ENCODE results near the gene CYP26A1. TPM values are rescaled to one million over a fixed set of nuclear protein-coding genes. Genes with fewer than 3 reads are reported as not detected.
A peak's percentile ranks its signal among the peaks of the same experiment; 100 is the strongest.

CYP26A1 gene
- total RNA-seq, 4 donors from 2014 or later, result not detected

DNA sequence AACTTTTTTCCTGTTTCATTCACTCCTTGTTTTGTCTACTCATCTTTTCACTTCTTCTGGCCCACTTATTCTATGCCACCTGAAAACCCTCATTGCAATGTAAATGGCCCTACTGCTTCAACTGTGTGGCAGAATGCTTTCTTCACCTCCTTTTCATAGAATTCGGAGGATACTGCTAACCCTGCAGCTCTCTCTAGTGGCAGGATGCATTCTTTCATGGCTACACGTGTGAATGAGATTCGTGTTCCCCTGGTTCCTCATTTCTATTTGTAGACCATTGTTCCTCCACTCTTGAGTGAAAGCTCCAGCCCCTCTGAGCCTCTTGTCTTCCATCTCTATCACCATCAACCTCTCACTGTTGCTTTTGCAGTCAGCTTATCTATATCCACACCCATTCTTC is 34.0 kb upstream of the CYP26A1 start:
- Histone ChIP-seq H3K27ac (replicated peaks in 1 of 4) (no peak overlapping the region), H3K4me1 (peaks cover 0 to 1% (median under 1%) of the 10 kb centered on the region in 4 donors), H3K9me3 (no peaks in the 10 kb centered on the region), H3K36me3 (peaks cover 0 to 4% (median 0%) of the 10 kb centered on the region in 4 donors), H3K4me3 (no peak overlapping the region), H3K27me3 (no peaks in the 10 kb centered on the region)
- no peak for TF ChIP-seq EP300 (IDR thresholded peaks at IDR 0.05)
- no peak for TF ChIP-seq POLR2A (IDR thresholded peaks at IDR 0.05; ENCODE audit: low read depth)
- TF ChIP-seq, protein P1, sequence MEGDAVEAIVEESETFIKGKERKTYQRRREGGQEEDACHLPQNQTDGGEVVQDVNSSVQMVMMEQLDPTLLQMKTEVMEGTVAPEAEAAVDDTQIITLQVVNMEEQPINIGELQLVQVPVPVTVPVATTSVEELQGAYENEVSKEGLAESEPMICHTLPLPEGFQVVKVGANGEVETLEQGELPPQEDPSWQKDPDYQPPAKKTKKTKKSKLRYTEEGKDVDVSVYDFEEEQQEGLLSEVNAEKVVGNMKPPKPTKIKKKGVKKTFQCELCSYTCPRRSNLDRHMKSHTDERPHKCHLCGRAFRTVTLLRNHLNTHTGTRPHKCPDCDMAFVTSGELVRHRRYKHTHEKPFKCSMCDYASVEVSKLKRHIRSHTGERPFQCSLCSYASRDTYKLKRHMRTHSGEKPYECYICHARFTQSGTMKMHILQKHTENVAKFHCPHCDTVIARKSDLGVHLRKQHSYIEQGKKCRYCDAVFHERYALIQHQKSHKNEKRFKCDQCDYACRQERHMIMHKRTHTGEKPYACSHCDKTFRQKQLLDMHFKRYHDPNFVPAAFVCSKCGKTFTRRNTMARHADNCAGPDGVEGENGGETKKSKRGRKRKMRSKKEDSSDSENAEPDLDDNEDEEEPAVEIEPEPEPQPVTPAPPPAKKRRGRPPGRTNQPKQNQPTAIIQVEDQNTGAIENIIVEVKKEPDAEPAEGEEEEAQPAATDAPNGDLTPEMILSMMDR (IDR thresholded peaks at IDR 0.05), result peak in 1 of 3 experiments; percentile 14
- no peak for TF ChIP-seq POLR2AphosphoS5 (IDR thresholded peaks at IDR 0.05)
- no peak for DNase-seq (ENCODE audit: extremely low spot score)
- WGBS, result 55% methylated on average over 3 of the region's 3 CpGs
- intact Hi-C loops (cut with DNase I), result no loop called here

DNA sequence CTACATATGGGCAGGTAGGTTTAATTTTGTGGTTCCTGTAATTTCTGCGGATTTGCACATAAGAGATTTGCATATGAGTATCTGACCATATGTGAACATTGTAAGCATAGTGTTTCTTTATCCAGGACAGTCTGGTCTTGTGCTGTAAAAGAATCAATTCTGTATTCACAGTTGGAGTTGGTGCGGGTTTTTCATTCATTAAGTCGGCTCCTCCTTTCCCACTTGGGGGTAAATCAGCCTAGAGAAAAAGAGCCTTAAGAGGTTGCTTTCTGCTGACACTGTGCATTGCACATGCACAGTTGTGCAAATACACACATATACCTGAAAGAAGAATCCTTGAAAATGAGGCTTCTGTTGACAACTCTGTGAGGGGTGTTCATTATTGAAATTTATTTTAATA is 19.2 kb upstream of the CYP26A1 start:
- intact Hi-C loops (cut with DNase I), result no loop called here
- Histone ChIP-seq H3K4me3 (no peak overlapping the region), H3K27me3 (peaks cover 0 to 34% (median 6%) of the 10 kb centered on the region in 4 donors), H3K27ac (replicated peaks in 1 of 4) (no peak overlapping the region), H3K4me1 (no peaks in the 10 kb centered on the region), H3K36me3 (peaks cover 0 to 15% (median 4%) of the 10 kb centered on the region in 4 donors), H3K9me3 (no peaks in the 10 kb centered on the region)
- no peak for DNase-seq (ENCODE audit: extremely low spot score)
- no peak for TF ChIP-seq POLR2A (IDR thresholded peaks at IDR 0.05; ENCODE audit: low read depth)
- TF ChIP-seq POLR2AphosphoS5 (IDR thresholded peaks at IDR 0.05), result no peak
- TF ChIP-seq, protein P1 (IDR thresholded peaks at IDR 0.05), result no peak
- TF ChIP-seq EP300 (IDR thresholded peaks at IDR 0.05), result no peak
- 93% methylated on average over 3 of the region's 3 CpGs for WGBS

DNA sequence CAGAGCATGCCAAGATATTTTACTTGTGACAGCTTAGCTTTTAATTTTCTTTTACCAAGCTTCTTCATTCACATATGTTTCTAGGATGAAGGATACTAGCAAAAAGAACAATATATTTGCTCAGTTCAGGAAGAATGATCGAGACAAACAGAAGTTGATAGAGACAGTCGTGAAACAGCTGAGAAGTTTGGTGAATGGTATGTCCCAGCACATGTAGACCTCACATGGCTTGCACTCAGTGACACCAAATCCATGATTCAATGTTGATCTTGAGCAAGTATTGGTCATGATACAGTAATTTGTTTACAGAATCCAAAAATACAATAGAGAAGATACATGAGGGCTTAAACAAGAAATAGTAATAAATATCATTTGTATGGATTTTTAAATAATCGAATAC is 15.6 kb upstream of the CYP26A1 start:
- TF ChIP-seq POLR2A (IDR thresholded peaks at IDR 0.05; ENCODE audit: low read depth), result no peak
- TF ChIP-seq, protein P1 (IDR thresholded peaks at IDR 0.05), result no peak
- TF ChIP-seq EP300 (IDR thresholded peaks at IDR 0.05), result no peak
- TF ChIP-seq POLR2AphosphoS5 (IDR thresholded peaks at IDR 0.05), result no peak
- Histone ChIP-seq H3K36me3 (peaks cover 0 to 19% (median 4%) of the 10 kb centered on the region in 4 donors), H3K4me3 (no peak overlapping the region), H3K27ac (replicated peaks in 1 of 4) (no peak overlapping the region), H3K9me3 (no peaks in the 10 kb centered on the region), H3K4me1 (peaks cover 18 to 32% (median 31%) of the 10 kb centered on the region in 4 donors), H3K27me3 (peaks cover 0 to 70% (median 8%) of the 10 kb centered on the region in 4 donors)
- DNase-seq (ENCODE audit: extremely low spot score), result no peak
- WGBS, result 95% methylated on average over 3 of the region's 3 CpGs
- intact Hi-C loops (cut with DNase I), result no loop called here

DNA sequence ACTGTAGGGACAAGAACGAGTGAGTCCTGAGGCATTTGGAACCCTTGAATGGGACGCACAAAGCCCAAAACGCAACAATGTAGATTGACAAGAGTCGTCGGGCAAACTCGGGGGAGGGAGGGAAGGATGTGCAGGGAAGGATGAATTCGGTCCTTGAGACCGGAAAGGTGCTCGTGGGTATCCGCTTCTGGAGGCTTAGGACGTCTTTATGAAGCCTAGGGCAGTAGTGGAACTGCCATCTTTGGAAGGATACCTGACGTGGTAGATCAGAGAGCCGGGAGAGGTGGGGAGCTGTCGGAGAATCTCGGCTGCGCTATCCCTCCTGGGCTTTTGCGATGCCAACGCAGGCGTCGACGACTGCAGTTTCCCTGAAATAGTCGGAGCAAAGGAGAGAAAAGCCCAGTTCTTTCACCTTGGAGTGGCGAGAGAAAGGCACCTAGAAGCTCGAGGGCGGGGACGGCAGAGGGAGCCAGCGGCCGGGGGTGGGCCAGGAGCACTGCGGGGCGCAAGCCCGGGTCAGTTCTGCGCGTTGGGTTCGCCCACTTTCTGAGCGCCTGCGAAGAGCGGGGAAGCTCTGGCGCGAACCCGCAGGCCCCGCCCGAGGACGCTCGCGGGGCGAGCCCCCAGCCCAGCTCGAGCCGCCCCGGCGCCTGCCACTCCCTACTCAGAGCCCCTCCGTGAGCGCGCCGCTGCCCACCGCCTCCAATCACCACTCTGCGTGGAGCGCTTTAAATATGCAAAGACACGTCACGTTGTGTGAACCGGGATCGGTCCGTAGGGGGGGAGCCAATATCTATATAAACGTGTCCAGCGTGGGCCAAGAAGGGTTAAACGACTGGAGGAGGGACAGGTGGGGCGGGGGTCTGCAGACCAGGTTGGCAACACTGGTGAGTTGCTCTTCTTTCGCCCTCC is 13.5 kb upstream of the CYP26A1 start, which contains the start of gene CYP26C1:
TSS of gene CYP26C1 (plus strand) at position 824 of the 912 bp plus-strand sequence. CDS start 466 bp downstream, outside the sequence.
- H3K4me1 ChIP-seq, result peaks cover 18 to 35% (median 33%) of the 10 kb centered on the region in 4 donors
- TF ChIP-seq, protein P1 (IDR thresholded peaks at IDR 0.05), result no peak
- TF ChIP-seq POLR2A (IDR thresholded peaks at IDR 0.05; ENCODE audit: low read depth), result no peak
- TF ChIP-seq EP300 (IDR thresholded peaks at IDR 0.05), result no peak
- no peak for TF ChIP-seq POLR2AphosphoS5 (IDR thresholded peaks at IDR 0.05)
- no peak within 1 kb of the TSS for H3K4me3 ChIP-seq
- H3K27me3 ChIP-seq, result peaks cover 0 to 88% (median 9%) of the 10 kb centered on the region in 4 donors
- no peak within 1 kb of the TSS for H3K27ac ChIP-seq (replicated peaks in 1 of 4)
- H3K9me3 ChIP-seq, result no peaks in the 10 kb centered on the region
- no peak for DNase-seq (ENCODE audit: extremely low spot score)
- peaks cover 0 to 19% (median 4%) of the 10 kb centered on the region in 4 donors for H3K36me3 ChIP-seq
- intact Hi-C loops (cut with DNase I), result no loop called here
- 55% methylated on average over 42 of the region's 67 CpGs for WGBS
